HUES64 (cell line): ENCODE measurements around the gene SLC25A10.
"Not testable (repeated sequence)": the region's sequence is repeated elsewhere in the genome, so short reads cannot be mapped to it uniquely, and the experiment has no call there.

Experiments
- H3K27ac ChIP-seq: 2 replicates; pipeline ENCODE4 v1.7.0; 2013; ENCODE audit warnings: low read depth, low read length, inconsistent platforms
- H3K27me3 ChIP-seq: 2 replicates; pipeline ENCODE4 v1.6.1; 2013; ENCODE audit warnings: mild to moderate bottlenecking, low read length; ENCODE audit not compliant: insufficient read depth
- H3K36me3 ChIP-seq: 2 replicates; pipeline ENCODE4 v1.6.1; 2013; ENCODE audit warnings: mild to moderate bottlenecking, low read length; ENCODE audit not compliant: insufficient read depth
- H3K4me1 ChIP-seq: 2 replicates; pipeline ENCODE4 v1.6.1; 2013; ENCODE audit warnings: mild to moderate bottlenecking, low read length, moderate library complexity; ENCODE audit not compliant: insufficient read depth
- H3K4me3 ChIP-seq: 2 replicates; pipeline ENCODE4 v1.5.1; 2013; ENCODE audit warnings: mild to moderate bottlenecking, low read length, moderate library complexity
- H3K9ac ChIP-seq: 2 replicates; pipeline ENCODE4 v1.6.1; 2013; ENCODE audit warnings: mild to moderate bottlenecking, low read depth, low read length
- H3K9me3 ChIP-seq: 2 replicates; pipeline ENCODE4 v1.6.1; 2013; ENCODE audit warnings: low read depth, low read length; ENCODE audit not compliant: insufficient read depth
- WGBS: fragments of 150-250, 120-280 bp; methylation state at CpG from one replicate; pipeline ENCODE4 v1.1.7; 2013; ENCODE audit warnings: missing lambda C conversion rate; 5-methylcytosine and 5-hydroxymethylcytosine counted together

SLC25A10 gene

GRCh38 chr17:81726004-81726403 lies 13.9 kb downstream of the SLC25A10 start:
- no peaks in the 10 kb centered on the region for H3K27me3 ChIP-seq
- no peak overlapping the region for H3K4me3 ChIP-seq
- peaks cover 7% of the 10 kb centered on the region; the same call in 1 of the 2 replicates for H3K4me1 ChIP-seq
- no peaks in the 10 kb centered on the region for H3K36me3 ChIP-seq
- H3K27ac ChIP-seq: no peak overlapping the region
- no peak overlapping the region for H3K9ac ChIP-seq
- H3K9me3 ChIP-seq: no peaks in the 10 kb centered on the region
- 91% methylated on average over 9 of the region's 9 CpGs for WGBS

GRCh38 chr17:81727324-81728031 lies 15.4 kb downstream of the SLC25A10 start:
- H3K4me3 ChIP-seq: no peak overlapping the region
- H3K27ac ChIP-seq: no peak overlapping the region
- H3K4me1 ChIP-seq: peaks cover 4% of the 10 kb centered on the region; the same call in 1 of the 2 replicates
- no peak overlapping the region for H3K9ac ChIP-seq
- WGBS: 93% methylated on average over 23 of the region's 23 CpGs
- no peaks in the 10 kb centered on the region for H3K9me3 ChIP-seq
- H3K36me3 ChIP-seq: no peaks in the 10 kb centered on the region
- H3K27me3 ChIP-seq: no peaks in the 10 kb centered on the region

GRCh38 chr17:81733507-81734404 lies 21.7 kb downstream of the SLC25A10 start:
- WGBS: 55% methylated on average over 32 of the region's 32 CpGs
- H3K27me3 ChIP-seq: no peaks in the 10 kb centered on the region
- no peaks in the 10 kb centered on the region for H3K4me1 ChIP-seq
- no peak overlapping the region for H3K4me3 ChIP-seq
- H3K9ac ChIP-seq: no peak overlapping the region
- no peak overlapping the region for H3K27ac ChIP-seq
- H3K9me3 ChIP-seq: no peaks in the 10 kb centered on the region
- no peaks in the 10 kb centered on the region for H3K36me3 ChIP-seq

- H3K27ac ChIP-seq: no peak overlapping the region
- no peak overlapping the region for H3K4me3 ChIP-seq
- WGBS: 90% methylated on average over 35 of the region's 35 CpGs
- no peaks in the 10 kb centered on the region for H3K36me3 ChIP-seq
- H3K27me3 ChIP-seq: no peaks in the 10 kb centered on the region
- H3K4me1 ChIP-seq: no peaks in the 10 kb centered on the region
- no peaks in the 10 kb centered on the region for H3K9me3 ChIP-seq
- H3K9ac ChIP-seq: no peak overlapping the region
These were observed 22.6 kb downstream of the SLC25A10 start for GRCh38 chr17:81734405-81735263.

- 65% methylated on average over 30 of the region's 30 CpGs for WGBS
- Histone ChIP-seq H3K4me3 (no peak overlapping the region), H3K9me3 (no peaks in the 10 kb centered on the region), H3K27me3 (no peaks in the 10 kb centered on the region), H3K27ac (no peak overlapping the region), H3K9ac (no peak overlapping the region), H3K4me1 (no peaks in the 10 kb centered on the region), H3K36me3 (no peaks in the 10 kb centered on the region)
These were observed 23.4 kb downstream of the SLC25A10 start for GRCh38 chr17:81735264-81736102.

GRCh38 chr17:81737947-81738800 lies 26.1 kb downstream of the SLC25A10 start:
- H3K27ac ChIP-seq: no peak overlapping the region
- no peaks in the 10 kb centered on the region for H3K9me3 ChIP-seq
- no peaks in the 10 kb centered on the region for H3K36me3 ChIP-seq
- no peak overlapping the region for H3K4me3 ChIP-seq
- WGBS: 94% methylated on average over 31 of the region's 31 CpGs
- no peak overlapping the region for H3K9ac ChIP-seq
- H3K4me1 ChIP-seq: no peaks in the 10 kb centered on the region
- no peaks in the 10 kb centered on the region for H3K27me3 ChIP-seq

- H3K27me3 ChIP-seq: no peaks in the 10 kb centered on the region
- 87% methylated on average over 27 of the region's 27 CpGs for WGBS
- no peak overlapping the region for H3K9ac ChIP-seq
- no peak overlapping the region for H3K4me3 ChIP-seq
- no peak overlapping the region for H3K27ac ChIP-seq
- no peaks in the 10 kb centered on the region for H3K36me3 ChIP-seq
- no peaks in the 10 kb centered on the region for H3K4me1 ChIP-seq
- no peaks in the 10 kb centered on the region for H3K9me3 ChIP-seq
These were observed 26.8 kb downstream of the SLC25A10 start for GRCh38 chr17:81738801-81739393.

GRCh38 chr17:81739593-81739992 lies 27.5 kb downstream of the SLC25A10 start:
- H3K36me3 ChIP-seq, H3K4me3 ChIP-seq, H3K4me1 ChIP-seq, H3K27me3 ChIP-seq, H3K9ac ChIP-seq, H3K9me3 ChIP-seq, H3K27ac ChIP-seq: not testable (repeated sequence)
- 91% methylated on average over 8 of the region's 8 CpGs for WGBS

- WGBS: 86% methylated on average over 28 of the region's 28 CpGs
- no peak overlapping the region for H3K4me3 ChIP-seq
- H3K27ac ChIP-seq: no peak overlapping the region
- H3K36me3 ChIP-seq: no peaks in the 10 kb centered on the region
- no peak overlapping the region for H3K9ac ChIP-seq
- H3K9me3 ChIP-seq: no peaks in the 10 kb centered on the region
- H3K4me1 ChIP-seq: no peaks in the 10 kb centered on the region
- H3K27me3 ChIP-seq: no peaks in the 10 kb centered on the region
These were observed 28.4 kb downstream of the SLC25A10 start for GRCh38 chr17:81740395-81740961.
